Nephron progenitor cell (in vitro differentiated cells): ENCODE data around the gene ANKRD24.

Source experiments
- DNase-seq: peaks from one replicate; pipeline ENCODE4 v3.0.0; 2021
- H3K27ac Mint-ChIP-seq: 2 replicates; pipeline ENCODE4 v1.8.0; 2021; ENCODE audit warnings: mild to moderate bottlenecking, moderate library complexity, mixed read lengths
- H3K27me3 Mint-ChIP-seq: 2 replicates; pipeline ENCODE4 v1.8.0; 2021; ENCODE audit warnings: mild to moderate bottlenecking, low read depth, mixed read lengths; ENCODE audit not compliant: poor library complexity
- H3K36me3 Mint-ChIP-seq: 2 replicates; pipeline ENCODE4 v1.8.0; 2021; ENCODE audit warnings: low read depth, mixed read lengths
- H3K4me1 Mint-ChIP-seq: 2 replicates; pipeline ENCODE4 v1.8.0; 2021; ENCODE audit warnings: mixed read lengths
- H3K4me3 Mint-ChIP-seq: 2 replicates; pipeline ENCODE4 v1.8.0; 2021; ENCODE audit warnings: mild to moderate bottlenecking, moderate library complexity, mixed read lengths
- H3K9me3 Mint-ChIP-seq: 2 replicates; pipeline ENCODE4 v1.8.0; 2021; ENCODE audit warnings: mild to moderate bottlenecking, moderate library complexity, mixed read lengths
- TF ChIP-seq, protein P1 (sequence below): fragments of 200-600 bp; sonication (generic); IDR thresholded peaks from 2 replicates; pipeline ENCODE4 v1.5.0; 2021; ENCODE audit warnings: antibody characterized with exemption

The ANKRD24 gene

DNA sequence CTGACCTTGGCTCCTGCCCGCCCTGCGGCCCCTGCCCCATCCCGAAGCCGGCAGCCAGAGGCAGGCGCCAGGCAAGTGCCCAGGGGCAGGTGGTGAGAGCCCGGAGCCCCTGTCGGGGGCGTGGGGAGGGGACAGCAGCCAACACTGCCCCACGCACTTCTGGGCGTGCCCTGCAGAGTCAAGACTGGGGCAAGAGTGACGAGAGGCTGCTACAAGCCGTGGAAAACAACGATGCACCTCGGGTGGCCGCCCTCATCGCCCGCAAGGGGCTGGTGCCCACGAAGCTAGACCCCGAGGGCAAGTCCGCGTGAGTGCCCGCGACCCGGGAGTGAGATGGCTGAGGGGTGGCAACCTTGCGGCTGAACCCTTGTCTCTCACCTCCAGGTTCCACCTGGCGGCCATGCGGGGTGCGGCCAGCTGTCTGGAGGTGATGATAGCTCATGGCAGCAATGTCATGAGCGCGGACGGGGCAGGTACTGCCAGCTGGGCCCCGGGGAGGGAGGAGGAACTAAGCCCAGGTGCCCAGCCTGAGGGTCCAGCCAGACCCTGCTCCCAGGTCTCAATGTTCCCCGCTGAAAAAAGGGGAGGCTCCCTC, 17.3 kb downstream of the ANKRD24 start:
- H3K9me3 Mint-ChIP-seq: peaks cover 17% of the 10 kb centered on the region

DNA sequence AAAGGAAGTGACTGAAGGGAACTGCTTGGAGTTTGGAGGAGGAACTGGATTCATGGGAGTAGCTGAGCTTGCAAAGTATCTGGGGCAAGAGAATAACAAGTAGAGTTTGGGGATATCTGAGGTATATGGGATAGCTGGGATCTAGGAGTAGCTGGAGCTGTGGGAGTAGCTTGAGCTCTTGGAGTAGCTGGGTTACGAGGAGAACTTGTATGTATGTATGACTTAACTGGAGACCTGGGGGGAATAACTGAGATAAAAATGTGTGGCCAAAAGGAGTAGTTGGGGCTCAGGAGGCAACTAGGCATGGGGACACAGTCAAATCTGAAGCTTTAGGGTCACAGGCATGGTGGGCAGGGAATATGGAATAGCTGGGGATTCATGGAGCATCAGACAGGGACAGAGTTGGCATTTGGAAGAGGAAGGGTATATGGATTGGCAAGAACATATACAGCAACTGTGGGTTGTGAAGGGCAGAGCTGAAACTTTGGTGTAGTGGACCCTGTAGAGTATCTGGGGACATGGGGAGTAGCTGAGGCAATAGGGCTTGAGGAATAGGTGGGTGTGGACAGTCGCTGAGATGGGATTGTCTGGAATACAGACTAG, 18.6 kb downstream of the ANKRD24 start:
- H3K4me1 Mint-ChIP-seq: peaks cover 11% of the 10 kb centered on the region
- no peak for DNase-seq
- H3K36me3 Mint-ChIP-seq: peaks cover 8% of the 10 kb centered on the region
- peaks cover 17% of the 10 kb centered on the region for H3K9me3 Mint-ChIP-seq
- peaks cover 90% of the 10 kb centered on the region for H3K27me3 Mint-ChIP-seq
- TF ChIP-seq, protein P1, sequence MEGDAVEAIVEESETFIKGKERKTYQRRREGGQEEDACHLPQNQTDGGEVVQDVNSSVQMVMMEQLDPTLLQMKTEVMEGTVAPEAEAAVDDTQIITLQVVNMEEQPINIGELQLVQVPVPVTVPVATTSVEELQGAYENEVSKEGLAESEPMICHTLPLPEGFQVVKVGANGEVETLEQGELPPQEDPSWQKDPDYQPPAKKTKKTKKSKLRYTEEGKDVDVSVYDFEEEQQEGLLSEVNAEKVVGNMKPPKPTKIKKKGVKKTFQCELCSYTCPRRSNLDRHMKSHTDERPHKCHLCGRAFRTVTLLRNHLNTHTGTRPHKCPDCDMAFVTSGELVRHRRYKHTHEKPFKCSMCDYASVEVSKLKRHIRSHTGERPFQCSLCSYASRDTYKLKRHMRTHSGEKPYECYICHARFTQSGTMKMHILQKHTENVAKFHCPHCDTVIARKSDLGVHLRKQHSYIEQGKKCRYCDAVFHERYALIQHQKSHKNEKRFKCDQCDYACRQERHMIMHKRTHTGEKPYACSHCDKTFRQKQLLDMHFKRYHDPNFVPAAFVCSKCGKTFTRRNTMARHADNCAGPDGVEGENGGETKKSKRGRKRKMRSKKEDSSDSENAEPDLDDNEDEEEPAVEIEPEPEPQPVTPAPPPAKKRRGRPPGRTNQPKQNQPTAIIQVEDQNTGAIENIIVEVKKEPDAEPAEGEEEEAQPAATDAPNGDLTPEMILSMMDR: no peak
- H3K4me3 Mint-ChIP-seq: no peak overlapping the region
- H3K27ac Mint-ChIP-seq: no peak overlapping the region

More for the DNA sequence above, 17.3 kb downstream of the ANKRD24 start:
- H3K4me3 Mint-ChIP-seq: no peak overlapping the region
- peaks cover 8% of the 10 kb centered on the region for H3K36me3 Mint-ChIP-seq
- H3K27me3 Mint-ChIP-seq: peaks cover 96% of the 10 kb centered on the region
- TF ChIP-seq, protein P1: peak; percentile 17
- DNase-seq: no peak
- H3K4me1 Mint-ChIP-seq: peaks cover 11% of the 10 kb centered on the region
- H3K27ac Mint-ChIP-seq: no peak overlapping the region

DNA sequence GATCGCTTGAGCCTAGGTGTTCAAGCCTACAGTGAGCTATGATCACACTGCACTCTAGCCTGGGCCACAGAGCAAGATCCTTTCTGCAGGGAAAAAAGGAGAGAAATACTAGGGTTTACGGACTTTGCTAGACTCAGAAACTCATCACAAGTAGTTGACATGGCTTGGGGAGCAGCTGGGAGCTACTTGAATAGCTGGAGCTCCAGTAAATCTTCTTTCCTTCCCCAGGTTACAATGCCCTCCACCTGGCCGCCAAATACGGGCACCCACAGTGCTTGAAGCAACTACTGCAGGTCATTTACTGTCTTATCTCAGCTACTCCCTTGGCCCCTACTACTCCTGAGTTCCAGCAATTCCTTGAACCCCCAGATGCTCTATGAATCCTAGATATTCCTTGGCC, 19.3 kb downstream of the ANKRD24 start:
- DNase-seq: no peak
- Mint-ChIP-seq H3K4me1 (peaks cover 11% of the 10 kb centered on the region), H3K27me3 (peaks cover 87% of the 10 kb centered on the region), H3K4me3 (no peak overlapping the region), H3K27ac (no peak overlapping the region), H3K36me3 (peaks cover 8% of the 10 kb centered on the region), H3K9me3 (peaks cover 15% of the 10 kb centered on the region)
- TF ChIP-seq, protein P1: no peak

DNA sequence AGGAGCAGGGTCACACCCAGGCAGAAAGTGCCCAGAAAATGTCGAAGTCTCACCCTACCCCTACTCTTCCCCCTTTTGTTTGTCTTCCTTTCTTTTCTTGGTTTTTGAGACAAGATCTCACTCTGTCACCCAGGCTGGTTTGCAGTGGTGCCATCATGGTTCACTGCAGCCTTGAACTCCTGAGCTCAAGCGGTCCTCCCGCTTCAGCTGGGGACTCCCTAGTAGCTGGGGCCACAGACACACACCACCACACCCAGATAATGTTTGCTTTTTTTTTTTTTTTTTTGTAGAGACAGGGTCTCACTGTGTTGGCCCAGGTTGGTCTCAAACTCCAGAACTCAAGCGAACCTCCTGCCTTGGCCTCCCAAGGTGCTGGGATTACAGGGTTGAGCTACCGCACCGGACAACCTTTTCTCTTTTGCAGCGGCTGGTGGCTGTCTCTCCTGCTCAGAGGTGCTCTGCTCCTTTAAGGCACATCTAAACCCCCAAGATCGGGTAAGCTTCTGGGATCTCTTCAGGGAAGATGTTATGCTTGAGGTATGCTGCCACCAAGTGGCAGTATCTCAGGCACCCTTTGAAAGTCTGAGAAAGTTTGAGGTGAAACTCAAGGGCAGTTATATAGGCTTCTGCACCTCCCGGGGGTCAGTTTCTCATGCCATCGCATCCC, 24.5 kb downstream of the ANKRD24 start:
- TF ChIP-seq, protein P1: no peak

DNA sequence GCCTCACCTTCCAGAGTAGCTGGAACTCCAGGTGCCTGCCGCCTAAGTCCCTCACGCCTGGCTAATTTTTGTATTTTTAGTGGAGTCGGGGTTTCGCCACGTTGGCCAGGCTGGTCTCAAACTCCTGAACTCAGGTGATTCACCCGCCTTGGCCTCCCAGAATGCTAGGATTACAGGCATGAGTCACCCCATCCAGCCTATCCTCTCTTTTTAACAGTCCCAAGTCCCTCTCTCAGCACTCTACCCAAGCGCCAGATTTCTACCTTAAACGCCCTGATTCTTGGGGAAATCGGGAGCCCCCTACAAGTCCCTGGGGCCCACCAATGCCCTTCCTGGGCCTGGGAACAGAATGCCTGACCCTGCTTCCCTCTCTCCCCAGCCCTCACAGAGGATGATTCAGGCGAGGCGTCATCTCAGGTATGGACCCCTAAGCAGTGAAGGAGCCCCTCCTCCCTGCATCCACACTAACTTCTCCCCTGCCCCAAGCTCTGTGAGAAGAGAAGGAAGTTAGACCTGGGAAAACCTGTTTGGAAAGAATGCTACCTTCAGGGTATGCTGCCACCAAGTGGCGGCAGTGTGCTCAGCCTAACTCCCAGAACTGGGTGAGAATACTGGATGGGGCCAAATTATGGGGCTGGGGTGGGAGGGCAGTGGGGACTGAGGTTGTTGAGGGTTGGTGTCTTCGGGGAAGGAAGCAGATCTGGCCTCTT, 26.1 kb downstream of the ANKRD24 start:
- H3K9me3 Mint-ChIP-seq: no peaks in the 10 kb centered on the region
- no peak overlapping the region for H3K4me3 Mint-ChIP-seq
- H3K27me3 Mint-ChIP-seq: peaks cover 61% of the 10 kb centered on the region
- H3K27ac Mint-ChIP-seq: no peak overlapping the region
- H3K4me1 Mint-ChIP-seq: no peaks in the 10 kb centered on the region
- DNase-seq: no peak
- H3K36me3 Mint-ChIP-seq: no peaks in the 10 kb centered on the region
- TF ChIP-seq, protein P1: no peak

More for the DNA sequence above, 24.5 kb downstream of the ANKRD24 start:
- no peak for DNase-seq
- Mint-ChIP-seq H3K4me1 (no peaks in the 10 kb centered on the region), H3K9me3 (no peaks in the 10 kb centered on the region), H3K36me3 (no peaks in the 10 kb centered on the region), H3K27me3 (peaks cover 63% of the 10 kb centered on the region), H3K4me3 (no peak overlapping the region), H3K27ac (no peak overlapping the region)
